K562 (cell line): ENCODE results near the gene MMP24OS. TPM values are rescaled to one million over a fixed set of nuclear protein-coding genes. Genes with fewer than 3 reads are reported as not detected.
A peak's percentile ranks its signal among the peaks of the same experiment; 100 is the strongest.

Source experiments
- CEBPZ ChIP-seq: fragments of 150-350 bp; IDR thresholded peaks from 2 replicates; pipeline ENCODE4 v1.6.1; 2014; ENCODE audit warnings: low read depth, mild to moderate bottlenecking, low read length, borderline replicate concordance
- HMBOX1 ChIP-seq: sonication (generic); IDR thresholded peaks from 2 replicates; pipeline ENCODE4 v1.6.1; 2016
- HNRNPK ChIP-seq: fragments of 200-400 bp; formaldehyde crosslinking; IDR thresholded peaks from one replicate; pipeline ENCODE4 v1.6.1; 2018; ENCODE audit warnings: mild to moderate bottlenecking, low read depth, low read length; ENCODE audit not compliant: poor library complexity, severe bottlenecking
- MCM2 ChIP-seq: fragments of 450-650 bp; IDR thresholded peaks from 2 replicates; pipeline ENCODE4 v1.6.1; 2017; ENCODE audit warnings: low read depth, mild to moderate bottlenecking
- MXI1 ChIP-seq: IDR thresholded peaks from 2 replicates; pipeline ENCODE4 v1.6.1; 2011; ENCODE audit warnings: low read depth, mild to moderate bottlenecking, improper control_type of control experiment, low read length
- MYC ChIP-seq, 2 experiments: fragments of 250-450 bp in 1 of 2; sonication (Bioruptor Pico) in 1 of 2; IDR thresholded peaks; 2 replicates each; pipeline versions ENCODE4 v1.5.1 to v1.6.1; 2012 to 2021; ENCODE audit warnings: low read depth in 2 of 2, borderline replicate concordance in 1 of 2, improper control_type of control experiment in 1 of 2, low read length in 1 of 2, mild to moderate bottlenecking in 1 of 2, moderate library complexity in 1 of 2
- PCBP2 ChIP-seq: fragments of 200-400 bp; formaldehyde crosslinking; IDR thresholded peaks from 2 replicates; pipeline ENCODE4 v1.6.1; 2018; ENCODE audit warnings: low read length, low read depth, mild to moderate bottlenecking, moderate library complexity; ENCODE audit not compliant: poor library complexity, severe bottlenecking
- PRMT5 ChIP-seq: sonication (generic); formaldehyde crosslinking; IDR thresholded peaks from 2 replicates; pipeline ENCODE4 v1.5.0; 2020; ENCODE audit warnings: missing genetic modification reagents
- RBM14 ChIP-seq: fragments of 200-400 bp; formaldehyde crosslinking; IDR thresholded peaks from 2 replicates; pipeline ENCODE4 v1.6.1; 2018; ENCODE audit warnings: low read depth, mild to moderate bottlenecking, low read length, moderate library complexity, borderline replicate concordance; ENCODE audit not compliant: insufficient read depth
- SPI1 ChIP-seq: IDR thresholded peaks from 2 replicates; pipeline ENCODE4 v1.6.1; 2011; ENCODE audit warnings: low read depth, low read length, control low read depth, borderline replicate concordance
- TEAD2 ChIP-seq: fragments of 450-650 bp; IDR thresholded peaks from 2 replicates; pipeline ENCODE4 v1.6.1; 2016; ENCODE audit warnings: missing genetic modification characterization, control low read depth, missing compliant biosample characterization
- TFAP4 ChIP-seq: sonication (generic); formaldehyde crosslinking; IDR thresholded peaks from 2 replicates; pipeline ENCODE4 v1.8.0; 2022; ENCODE audit warnings: missing genetic modification reagents, mild to moderate bottlenecking, moderate library complexity, borderline replicate concordance
- VEZF1 ChIP-seq: fragments of 200-800 bp; sonication (Bioruptor generic); IDR thresholded peaks from 2 replicates; pipeline ENCODE4 v1.6.1; 2017; ENCODE audit warnings: missing genetic modification characterization, missing compliant biosample characterization
- ZFP91 ChIP-seq: sonication (generic); formaldehyde crosslinking; IDR thresholded peaks from 2 replicates; pipeline ENCODE4 v1.8.0; 2022; ENCODE audit warnings: mild to moderate bottlenecking, missing genetic modification reagents
- ZNF165 ChIP-seq: fragments of 250-450 bp; sonication (Bioruptor Pico); IDR thresholded peaks from 2 replicates; pipeline ENCODE4 v1.4.0; 2020; ENCODE audit warnings: borderline replicate concordance
- ZNF3 ChIP-seq: fragments of 250-450 bp; sonication (Bioruptor Pico); IDR thresholded peaks from 2 replicates; pipeline ENCODE4 v1.5.0; 2021; ENCODE audit warnings: mild to moderate bottlenecking, moderate library complexity
- polyA plus RNA-seq, 8 experiments: library from polyadenylated mRNA; depleted of rRNA in 4 of 8; stranded (reverse) in 5 of 8; unstranded in 3 of 8; fragments of >200 nt; fragmentation: Nextera tagmentation in 2 of 8; fragmentation: Illumina TruSeq in 1 of 8; extraction: Ambion mirVana in 2 of 8; extraction: Trizol in 1 of 8; gene quantifications; 2 replicates each; pipeline versions ENCODE4 v1.2.1 to v1.2.3, GENCODE V29; 2011 to 2014; ENCODE audit warnings: inconsistent platforms in 1 of 8, missing spikeins in 1 of 8
- total RNA-seq, 7 experiments: library from RNA; depleted of rRNA in 6 of 7; stranded (reverse); fragments of >200 nt in 6 of 7; fragmentation: Illumina TruSeq in 2 of 7; extraction: Trizol in 2 of 7; gene quantifications; 2 replicates each; pipeline versions ENCODE4 v1.2.1 to v1.2.3, GENCODE V29; 2011 to 2021; ENCODE audit warnings: low replicate concordance in 1 of 7

MMP24OS gene
- total and polyA plus RNA-seq, 9 of the 15 experiments (the other 6 are each of a cell fraction or from before 2014, with no cell fraction given): 0.92 to 41.5 (median 11.4) TPM

GRCh38 chr20:35226884-35227681 is 50.8 kb downstream of the MMP24OS start (continued):
- TF ChIP-seq TFAP4 (CRISPR knock-in tag) (peak; percentile 77), HMBOX1 (no peak), PCBP2 (no peak), PRMT5 (CRISPR knock-in tag) (peak; percentile 84; the same call in 1 of the 2 replicates), HNRNPK (no peak), CEBPZ (no peak), MXI1 (peak; percentile 72; the same call in 1 of the 2 replicates), MYC (IDR thresholded peaks at IDR 0.05; ENCODE audit: low read depth, low read length) (peak; percentile 28; the same call in 1 of the 2 replicates), MYC (CRISPR knock-in tag; IDR thresholded peaks at IDR 0.05; ENCODE audit: borderline replicate concordance, low read depth) (no peak), RBM14 (no peak), TEAD2 (tag) (no peak), VEZF1 (CRISPR knock-in tag) (peak; percentile 74), ZNF3 (CRISPR knock-in tag) (no peak), ZNF165 (CRISPR knock-in tag) (no peak), ZFP91 (CRISPR knock-in tag) (no peak), MCM2 (no peak), SPI1 (no peak)
